ENCODE measurements around the gene OR3A2.
"Not testable (repeated sequence)": the region's sequence is repeated elsewhere in the genome, so short reads cannot be mapped to it uniquely, and the experiment has no call there.

- not testable (repeated sequence) for TF ChIP-seq CTCF (IDR thresholded peaks at IDR 0.05; ENCODE audit: insufficient read depth, low read length, poor library complexity, severe bottlenecking); EZH2phosphoT487 (conservative IDR thresholded peaks at IDR 0.05; ENCODE audit: low read length)
Observed at GRCh38 chr17:3249013-3249412, 137.1 kb downstream of the OR3A2 start.

Measured in SU-DHL-6 (cell line).